SK-N-DZ (cell line): ENCODE data around the gene GNPDA1.

Experiments used
- DNase-seq: peaks from one replicate; pipeline ENCODE4 v3.0.0-alpha.2; 2015; ENCODE audit warnings: low spot score

GNPDA1 gene

DNA sequence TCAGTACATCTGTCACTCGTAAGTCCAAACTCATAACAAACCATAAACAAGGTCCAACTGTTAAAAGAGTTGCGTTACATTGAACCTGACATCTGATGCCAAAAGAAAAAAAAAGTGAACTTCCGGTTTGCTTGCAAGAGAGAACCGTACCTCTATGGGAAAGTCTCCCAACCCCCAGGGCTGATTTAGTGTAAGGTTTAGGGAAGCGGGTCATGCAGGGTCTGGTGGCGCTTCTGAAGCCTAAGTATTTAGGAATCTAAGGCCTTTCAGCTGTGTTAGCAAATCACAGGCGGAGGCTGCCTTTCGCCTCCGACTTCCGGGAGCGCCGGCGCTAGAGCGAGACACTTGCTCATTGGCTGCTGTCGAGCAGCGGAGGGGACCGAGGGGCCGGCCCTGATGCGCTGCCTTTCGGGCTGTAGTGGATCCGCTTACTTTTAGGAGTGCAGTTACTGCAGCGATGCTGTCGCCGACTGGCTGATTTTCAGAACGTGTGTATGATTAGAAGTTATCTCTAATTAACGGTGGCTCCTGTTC lies 12.0 kb upstream of the GNPDA1 start:
- DNase-seq: peak; percentile 91

DNA sequence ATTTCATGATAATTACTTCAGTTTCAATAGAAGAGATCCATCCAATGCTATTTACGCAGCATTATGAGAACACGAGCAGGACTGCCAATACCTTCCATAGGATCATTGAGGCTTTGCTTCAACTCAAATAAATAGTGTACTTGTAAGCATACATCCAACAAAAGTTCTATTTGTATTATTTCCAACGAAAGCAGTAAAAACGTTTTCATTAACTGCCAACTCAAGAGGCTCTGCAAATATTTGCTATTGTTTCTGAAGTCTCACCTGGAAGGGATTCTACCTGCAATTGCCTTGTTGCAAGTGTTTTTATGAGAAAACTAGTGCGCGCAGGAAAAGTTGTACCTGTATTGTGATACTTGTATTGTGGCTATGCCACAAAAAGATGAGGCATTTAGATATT lies 11.0 kb upstream of the GNPDA1 start:
- no peak for DNase-seq

DNA sequence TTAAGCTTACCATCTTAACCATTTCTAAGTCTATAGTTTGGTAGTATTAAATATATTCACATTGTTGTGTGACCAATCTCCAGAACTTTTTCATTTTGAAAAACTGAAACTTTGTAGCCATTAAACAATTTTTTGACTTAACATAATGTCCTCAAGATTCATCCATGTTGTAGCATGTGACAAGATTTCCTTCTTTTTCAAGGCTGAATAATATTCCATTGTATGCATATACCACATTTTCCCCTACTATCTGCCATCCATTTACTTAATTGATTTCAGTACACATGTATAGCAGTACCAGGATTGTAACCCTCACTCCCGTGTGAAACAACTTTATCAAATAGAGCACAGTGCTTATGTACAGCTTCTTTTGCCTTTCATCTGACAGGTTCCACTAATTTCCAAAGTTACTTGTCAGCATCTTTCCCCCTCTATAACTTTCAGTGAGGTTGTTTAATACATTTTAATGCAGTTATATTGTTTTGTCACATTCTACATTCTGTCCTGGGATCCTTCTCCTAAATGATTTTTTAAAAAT lies 7.4 kb upstream of the GNPDA1 start:
- no peak for DNase-seq

DNA sequence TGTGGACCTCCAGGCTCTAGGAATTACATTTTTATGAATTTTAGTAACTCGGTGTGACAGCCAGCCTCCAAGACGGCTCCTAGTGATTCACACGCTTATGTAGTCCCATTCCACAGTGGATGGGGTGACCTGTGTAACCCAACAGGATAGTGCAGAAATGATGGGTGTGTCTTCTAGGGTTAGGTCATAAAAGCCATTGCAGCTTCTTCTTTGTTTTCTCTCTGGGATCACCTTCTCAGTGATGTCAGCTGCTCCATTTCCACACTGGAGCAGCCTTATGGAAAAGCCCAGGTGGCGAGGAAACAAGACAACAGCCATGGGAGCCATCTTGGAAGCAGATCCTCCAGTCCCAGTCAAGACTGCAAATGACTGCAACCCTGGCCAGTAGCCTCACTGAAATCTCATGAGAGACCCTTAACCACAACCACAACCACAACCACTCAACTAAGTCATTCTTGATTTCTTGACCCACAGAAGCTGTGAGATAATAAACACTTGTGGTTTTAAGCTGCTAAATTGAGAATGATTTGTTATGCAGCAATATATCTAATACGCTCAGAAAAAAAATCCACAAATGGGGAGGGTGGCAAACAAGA lies 5.1 kb upstream of the GNPDA1 start:
- no peak for DNase-seq

DNA sequence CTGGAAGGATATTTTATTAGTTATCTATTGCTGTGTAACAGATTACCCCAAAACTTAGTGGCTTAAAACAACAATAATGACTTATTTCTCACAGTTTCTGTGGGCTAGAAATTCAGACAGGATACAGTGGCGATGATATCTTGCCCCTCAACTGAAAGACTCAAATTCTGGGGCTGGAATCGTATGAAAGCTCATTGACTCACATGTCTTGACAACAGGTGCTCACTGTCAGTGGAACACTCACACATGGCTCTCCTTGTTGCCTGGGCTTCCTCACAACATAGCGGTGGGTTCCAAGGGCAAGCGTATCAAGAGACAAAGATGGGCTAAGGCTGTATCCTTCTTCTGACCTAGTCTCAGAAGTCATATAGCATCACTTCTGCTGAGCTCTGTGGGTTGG lies 3.7 kb upstream of the GNPDA1 start:
- no peak for DNase-seq

DNA sequence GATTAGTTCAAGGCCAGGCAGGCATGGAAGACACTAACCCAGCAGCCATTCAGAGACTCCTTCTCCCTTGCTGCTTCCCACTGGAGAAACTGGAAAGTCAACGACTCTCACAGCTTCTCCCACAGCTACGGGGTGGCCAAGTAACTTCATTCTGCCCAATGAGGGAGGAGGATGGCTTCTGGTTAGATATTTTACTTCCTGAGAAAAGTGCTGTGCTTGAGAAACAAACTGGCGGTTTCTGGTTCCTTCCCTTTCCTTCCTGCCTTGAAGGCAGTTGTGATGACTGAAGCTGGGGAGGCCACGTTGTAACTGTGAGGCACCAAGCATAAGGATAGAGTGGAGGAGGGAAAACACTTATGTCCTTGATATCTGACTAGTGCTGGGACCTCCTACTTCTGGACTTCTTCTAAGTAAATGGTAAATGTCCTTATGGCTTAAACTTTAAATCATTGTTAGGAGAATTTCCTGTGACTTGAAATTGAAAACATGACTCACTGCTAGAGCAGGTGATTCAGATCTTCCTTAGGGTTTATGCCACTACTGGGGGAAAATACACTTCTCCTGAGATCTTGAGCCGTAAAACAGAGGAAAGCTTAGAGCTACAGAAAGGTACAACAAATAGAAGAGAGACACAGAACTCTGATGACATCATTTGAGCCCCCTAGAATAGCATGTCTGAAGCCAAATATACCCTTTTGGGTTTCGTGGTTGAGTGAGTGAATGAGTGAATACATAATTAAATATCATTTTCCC lies 3.1 kb upstream of the GNPDA1 start:
- DNase-seq: no peak

DNA sequence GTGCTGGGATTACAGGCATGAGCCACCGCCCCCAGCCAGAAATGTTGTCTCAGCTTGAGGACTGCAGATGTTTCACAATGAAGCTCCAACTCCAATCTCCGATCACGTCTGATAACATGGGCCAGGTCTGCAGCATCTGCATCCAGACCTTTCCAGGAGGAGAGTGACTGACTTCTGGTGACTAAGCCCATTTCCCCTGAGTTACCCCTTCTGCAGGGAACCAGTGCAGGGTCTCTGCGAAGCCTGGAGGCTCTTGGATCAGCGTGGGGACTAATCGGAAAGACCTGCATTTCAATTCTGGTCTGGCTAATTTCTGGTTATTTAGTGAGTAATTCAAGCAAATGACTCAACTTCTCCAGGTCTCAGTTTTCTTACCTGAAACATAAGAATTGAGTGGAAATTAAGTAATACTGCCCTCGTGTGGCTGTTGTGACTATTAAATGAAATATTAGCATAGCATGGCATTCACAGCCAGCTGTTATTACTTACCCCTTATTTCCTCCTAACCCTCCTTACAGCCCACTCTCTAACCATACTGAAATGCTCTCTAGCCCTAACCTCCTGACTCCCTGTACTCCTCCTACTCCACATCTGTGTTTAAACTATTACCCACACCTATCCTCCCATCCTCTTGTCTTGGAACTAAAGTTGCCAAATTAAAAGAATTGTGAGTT lies 2.2 kb upstream of the GNPDA1 start:
- peak; percentile 56 for DNase-seq

DNA sequence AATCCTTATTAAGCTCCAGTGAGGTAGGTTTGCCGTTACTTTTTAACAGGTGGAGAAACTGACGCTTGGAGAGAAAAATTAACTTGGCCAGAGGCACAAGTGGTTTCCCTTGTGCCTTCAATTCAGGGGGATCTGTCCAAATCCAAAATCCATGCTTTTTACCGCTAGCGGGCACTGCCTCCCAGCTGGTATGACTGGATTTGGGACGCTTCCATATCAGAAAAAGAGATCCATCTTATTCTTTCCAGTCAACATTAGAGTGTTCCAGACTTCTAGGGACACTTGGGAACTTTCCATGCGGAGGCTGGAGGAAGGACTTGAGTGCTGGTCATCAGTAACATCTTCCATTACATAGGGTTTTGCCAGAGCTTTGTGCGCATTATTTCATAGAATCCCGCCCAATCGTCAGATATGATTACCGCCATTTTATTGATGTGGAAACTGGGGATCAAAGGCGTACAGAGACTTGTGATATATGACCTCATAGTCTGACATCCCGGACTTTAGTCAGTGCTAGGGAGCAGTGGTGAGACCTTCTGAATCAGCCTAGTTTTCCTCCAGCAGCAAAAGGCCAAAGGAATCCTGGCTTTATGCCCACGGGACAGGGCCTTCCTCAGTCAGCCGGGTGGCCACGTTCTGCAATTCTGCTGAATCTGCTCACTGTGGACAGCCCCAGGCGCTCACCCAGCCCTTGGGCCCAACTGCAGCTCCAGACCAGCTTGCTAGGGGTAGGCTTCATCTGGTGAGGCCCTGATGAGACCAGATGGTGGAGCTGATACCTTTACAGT lies 1.1 kb upstream of the GNPDA1 start:
- DNase-seq: no peak

DNA sequence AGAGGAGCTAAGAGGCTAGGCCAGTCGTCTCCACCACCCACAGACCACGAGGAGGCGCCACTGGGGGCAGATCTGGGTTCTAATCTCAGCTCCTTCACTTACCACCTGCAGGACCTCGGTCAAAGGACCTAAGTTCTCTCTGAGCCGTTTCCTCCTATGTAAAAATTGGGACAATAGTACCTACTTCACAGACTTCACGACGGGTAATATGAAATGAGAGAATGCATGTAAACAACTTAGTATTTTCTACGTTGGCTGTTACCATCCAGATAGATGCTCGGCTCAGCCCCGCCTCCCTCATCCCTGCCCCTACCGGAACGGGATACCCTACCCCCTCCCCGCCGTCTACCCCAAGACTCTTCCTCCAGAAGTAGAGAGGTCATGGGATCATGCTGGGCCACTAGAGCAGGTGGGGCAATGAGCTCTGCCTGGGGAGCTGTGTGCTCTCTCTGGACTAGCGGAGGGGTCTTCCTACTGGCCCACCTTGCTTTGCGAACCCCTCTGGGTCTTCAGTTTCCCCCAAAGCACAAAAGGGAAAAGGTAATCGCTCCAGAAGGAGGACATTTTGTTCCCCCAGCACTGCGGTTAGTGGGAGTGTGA lies 541 bp downstream of the GNPDA1 start:
- peak; percentile 66 for DNase-seq

DNA sequence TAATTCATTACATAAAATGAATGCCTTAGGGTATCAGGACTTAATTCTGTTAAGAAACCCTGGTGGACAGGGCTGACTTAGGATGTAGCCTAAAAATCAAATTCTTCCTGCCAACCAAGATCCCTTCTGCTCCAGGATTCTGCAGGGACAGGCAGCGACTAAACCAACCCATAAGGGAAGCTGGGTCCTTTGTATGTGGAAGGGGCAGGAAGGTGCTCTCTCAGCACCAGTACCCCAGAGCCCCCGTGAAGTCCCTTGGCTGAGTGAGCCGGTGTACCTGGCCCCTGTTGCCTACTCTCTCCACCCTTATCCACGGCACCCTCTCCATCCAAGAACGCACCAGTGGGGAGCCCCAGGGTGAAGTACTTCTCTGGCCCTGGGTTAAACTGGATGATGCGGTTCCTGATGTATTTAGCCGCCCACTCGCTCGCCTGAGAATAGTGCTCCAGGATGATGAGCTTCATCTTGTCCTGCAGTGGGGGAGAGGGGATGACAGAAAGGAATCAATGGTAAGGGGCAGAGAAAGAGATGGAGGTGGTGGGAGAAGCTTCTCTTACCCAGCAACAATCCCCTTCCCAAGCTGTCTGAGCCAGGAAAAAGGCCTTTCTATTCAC lies 1.1 kb downstream of the GNPDA1 start:
- DNase-seq: no peak

DNA sequence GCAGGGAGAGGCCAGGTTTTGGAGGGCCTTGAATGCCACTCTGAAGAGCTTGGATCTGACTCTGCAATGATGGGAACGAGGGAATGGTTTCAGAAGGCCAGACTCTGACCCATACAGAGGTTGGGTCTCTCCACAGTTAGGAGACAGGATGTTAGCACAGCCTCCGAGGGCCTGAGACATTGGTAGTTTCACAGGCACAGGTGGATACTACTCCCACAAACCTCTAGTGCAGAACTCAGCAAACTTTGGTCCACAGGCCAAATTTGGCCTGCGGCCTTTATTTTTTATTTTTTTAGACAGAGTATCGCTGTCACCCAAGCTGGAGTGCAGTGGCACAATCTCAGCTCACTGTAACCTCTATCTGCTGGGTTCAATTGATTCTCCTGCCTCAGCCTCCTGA lies 2.9 kb downstream of the GNPDA1 start:
- no peak for DNase-seq

DNA sequence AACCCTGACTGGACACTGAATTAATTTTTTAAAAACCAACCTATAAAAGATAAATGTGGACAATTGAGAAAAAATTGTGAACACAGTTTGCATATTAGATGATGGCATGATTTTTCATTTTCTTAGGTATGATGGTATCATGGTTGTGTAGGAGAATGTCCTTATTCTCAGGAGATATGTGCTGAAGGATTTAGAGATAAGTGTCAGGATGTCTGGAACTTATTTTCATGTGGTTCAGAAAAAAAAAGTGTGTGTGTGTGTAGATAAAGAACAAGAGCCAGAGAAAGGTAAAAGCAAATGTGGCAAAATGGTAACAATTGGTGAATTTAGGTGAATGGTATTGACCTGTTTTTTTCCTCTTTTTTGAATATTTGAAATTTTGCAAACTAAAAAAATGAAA lies 4.0 kb downstream of the GNPDA1 start:
- no peak for DNase-seq

DNA sequence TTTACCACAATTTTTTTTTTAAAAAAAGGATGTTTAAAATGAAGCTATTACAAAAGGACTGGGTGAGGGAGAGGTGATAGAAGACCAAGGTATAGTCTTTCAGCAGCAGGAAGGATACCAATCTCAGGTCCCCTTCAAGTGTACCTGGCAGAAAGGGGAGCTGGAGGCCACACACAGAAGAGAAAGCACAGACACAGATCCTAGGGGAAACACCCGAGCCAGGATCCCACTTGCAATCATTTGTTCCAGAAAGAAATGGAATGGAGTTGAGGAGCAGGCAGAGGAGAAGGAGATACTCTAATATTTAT lies 5.6 kb downstream of the GNPDA1 start:
- no peak for DNase-seq

DNA sequence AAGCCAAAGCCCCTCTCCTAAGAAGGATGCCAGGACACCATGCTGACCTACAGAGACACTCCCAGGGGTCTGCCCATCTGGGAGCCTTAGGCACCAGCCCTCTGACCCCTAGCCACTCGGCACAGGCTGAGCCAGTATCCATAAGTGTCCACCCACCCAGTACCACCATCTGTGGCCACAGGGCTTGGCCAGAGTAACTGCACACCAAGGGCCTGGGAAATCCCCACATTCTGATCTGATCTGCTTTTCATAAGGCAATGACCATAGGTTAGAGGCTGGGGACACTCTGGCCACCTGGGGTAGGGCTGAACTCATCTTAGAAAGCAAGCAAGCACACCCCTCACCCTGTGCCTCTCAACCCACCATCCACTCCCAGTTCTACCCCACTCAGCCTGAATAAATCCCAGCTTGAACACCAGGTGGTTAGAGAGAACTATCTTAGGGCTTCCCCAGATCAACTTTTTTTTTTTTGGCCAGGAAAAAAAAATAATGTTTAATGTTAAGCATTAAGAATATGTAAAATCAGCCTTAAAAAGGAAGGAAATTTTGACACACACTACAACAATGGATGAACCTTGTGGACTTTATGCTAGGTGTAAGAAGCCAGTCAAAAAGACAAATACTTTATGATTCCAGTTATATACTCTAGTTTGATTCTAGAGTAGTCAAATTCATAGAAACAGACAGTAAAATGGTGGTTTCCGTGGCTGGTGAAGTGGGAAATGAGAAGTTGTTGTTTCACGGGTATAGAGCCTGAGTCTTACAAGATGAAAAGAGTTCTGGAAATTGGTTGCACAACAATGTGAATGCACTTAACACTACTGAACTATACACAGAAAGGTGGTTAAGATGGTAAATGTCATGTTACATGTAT lies 6.2 kb downstream of the GNPDA1 start:
- DNase-seq: no peak

DNA sequence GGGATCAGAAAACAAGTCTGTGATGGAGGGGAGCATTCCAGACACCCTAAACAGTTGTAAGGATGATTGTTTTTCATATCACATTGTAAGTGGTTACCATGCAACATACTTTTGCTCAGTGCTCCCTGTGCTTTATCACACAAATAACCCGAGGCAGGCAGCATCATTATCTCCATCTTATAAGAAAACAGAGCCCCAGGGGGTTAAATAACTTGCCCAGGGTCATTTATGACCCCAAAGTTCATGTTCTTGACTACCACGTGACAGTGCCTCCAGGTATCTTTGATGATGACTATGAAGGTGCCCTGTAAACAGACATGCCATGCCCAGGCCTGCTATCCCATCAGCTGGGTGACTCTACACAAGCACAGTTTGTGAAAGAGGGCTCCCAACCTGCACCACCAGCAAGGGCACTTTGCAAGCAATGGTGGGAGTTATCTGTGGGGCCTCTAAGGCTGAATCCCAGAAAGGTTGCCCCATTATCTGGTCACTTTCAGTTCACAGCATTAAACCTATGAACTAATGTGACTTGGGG lies 9.5 kb downstream of the GNPDA1 start:
- DNase-seq: no peak

DNA sequence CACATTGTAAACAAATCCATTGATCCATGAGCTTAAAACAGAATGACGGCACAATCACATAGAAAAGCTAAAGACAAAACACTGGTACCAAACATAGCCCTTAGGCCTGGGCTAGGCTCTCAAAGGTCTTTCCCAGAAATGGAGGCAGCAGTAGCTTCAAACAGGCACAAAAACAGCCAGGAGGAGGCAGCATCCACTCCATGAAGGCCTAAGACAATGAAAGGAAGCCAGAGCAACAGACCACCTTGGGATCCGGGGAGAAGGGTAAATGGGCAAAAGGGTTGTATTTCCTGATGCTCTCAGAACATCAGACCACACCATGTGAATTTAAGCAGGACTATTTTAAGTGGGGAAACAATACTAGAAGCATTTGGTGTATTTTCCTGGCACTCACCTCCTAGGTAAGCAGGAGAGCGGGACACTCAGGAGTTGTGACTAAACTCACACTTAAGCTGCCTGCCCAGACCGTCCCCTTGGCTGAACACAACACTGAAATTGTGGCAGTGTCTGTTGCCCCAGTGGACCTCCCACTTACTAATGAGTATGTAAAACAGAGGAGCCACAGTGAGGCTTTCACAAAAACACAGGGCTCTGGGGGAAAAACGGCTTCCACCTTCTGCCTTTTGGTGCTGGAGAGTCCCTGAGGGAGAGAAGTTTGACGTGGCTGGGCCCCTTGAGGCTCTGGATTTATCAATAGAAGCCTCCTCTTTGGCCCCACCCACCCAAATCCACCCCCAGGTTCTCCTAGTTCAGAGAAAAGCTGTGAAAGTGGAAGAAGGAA lies 11.9 kb downstream of the GNPDA1 start:
- no peak for DNase-seq

DNA sequence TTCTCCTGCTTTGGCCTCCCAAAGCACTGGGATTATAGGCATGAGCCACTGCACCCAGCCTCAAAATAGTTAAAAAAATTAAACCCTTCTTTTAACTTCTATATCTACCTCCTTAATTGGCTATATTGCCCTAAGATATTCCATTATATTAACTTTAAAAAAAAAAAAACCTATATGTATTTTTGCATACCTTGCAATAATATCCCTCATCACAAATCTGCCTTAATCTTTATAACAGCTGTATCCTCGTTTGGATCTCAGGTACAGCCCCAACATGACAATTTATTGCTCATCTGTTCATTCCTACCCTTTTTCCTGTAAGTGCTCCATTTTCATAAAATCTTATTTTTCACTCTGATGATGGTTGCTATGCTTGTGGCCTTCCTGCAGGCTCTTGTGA lies 12.7 kb downstream of the GNPDA1 start:
- no peak for DNase-seq

DNA sequence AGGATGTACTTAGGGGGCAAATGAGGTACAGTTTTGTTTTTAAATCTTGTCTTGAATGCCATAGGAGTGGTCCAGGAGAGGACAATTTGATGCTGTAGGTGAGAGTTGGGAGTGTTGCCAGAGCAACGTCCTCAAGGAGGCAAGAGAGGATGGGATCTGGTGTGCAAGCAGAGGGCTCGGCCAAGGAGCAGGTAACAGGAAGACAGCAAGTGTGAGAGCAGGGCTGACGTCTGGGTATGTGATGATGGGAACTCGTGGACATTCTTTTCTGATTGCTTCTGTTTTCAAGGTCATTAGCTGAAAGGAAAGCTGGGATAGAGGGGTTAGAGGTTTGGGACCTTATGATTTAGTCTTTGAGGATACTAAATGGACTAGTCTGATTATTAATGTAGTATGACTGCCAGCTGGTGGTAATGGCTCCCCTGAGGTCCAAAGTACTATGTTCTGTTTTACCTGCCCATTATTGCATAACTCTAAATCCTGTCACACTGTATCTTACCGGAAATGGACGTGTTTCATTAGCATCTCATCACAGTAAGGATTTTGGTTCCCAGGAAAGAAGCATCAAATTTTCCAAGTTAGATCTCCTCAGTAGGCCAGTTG lies 15.4 kb downstream of the GNPDA1 start:
- no peak for DNase-seq

DNA sequence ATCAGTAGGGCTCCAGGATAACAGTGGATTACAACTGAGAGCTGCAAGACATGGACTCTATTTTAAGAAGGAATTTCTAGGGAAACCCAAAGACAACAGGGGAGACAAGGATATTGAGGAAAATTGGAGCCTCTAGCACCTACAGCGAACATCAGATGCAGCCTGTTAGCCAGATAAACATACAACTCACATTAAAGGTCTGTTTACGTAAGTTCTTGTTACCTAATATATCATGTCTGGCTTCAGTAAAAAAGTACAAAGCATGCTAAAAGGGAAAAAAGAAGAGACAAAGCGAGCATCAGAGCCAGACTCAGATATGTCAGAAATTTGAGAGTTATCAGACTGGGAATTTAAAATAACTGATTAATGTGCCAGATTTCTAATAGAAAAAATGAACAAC lies 17.2 kb downstream of the GNPDA1 start:
- no peak for DNase-seq
